NCI-H1048 (cell line): ENCODE measurements around the gene ARL4A.

ENCODE experiments used
- DNase-seq: peaks from one replicate; lab custom pipeline; 2025; lab: John Stamatoyannopoulos, UW

Gene ARL4A

DNA sequence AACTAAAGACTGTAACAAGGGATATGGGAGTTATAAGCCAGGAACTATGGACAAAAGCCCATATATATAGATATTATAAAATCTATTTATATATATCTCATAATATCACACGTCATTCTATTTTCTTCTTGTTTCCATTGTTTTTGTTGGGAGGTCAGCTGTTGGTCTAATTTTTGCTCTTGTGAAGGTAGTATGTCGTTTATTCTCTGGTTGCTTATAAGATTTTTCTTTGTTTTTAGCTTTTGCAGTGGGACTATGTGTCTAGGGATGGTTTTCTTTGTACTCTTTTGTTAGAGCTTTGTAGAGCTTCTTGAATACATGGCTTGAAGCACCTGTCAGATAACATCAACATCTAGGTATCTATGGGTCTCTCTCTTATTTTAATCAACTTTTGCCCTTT is 14.0 kb downstream of the ARL4A start:
- DNase-seq = no peak

DNA sequence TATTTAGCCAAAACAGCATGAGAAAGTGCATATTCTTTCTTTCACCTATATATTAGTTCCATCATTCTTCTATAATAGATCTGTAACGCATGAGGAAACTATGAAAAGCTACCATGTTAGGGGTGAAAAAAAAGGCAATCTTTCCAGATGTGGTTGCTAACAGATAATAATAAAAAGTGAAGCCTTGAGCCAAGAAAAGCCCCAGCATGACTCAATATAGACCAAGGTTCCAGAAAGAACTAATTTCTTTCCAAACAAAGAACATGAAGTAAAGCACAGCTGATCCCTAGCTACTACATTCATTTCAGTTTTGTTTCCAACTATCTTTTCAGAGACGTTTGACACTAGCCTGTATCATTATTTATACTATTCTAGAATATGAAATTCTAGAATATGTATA is 16.4 kb downstream of the ARL4A start:
- no peak for DNase-seq

DNA sequence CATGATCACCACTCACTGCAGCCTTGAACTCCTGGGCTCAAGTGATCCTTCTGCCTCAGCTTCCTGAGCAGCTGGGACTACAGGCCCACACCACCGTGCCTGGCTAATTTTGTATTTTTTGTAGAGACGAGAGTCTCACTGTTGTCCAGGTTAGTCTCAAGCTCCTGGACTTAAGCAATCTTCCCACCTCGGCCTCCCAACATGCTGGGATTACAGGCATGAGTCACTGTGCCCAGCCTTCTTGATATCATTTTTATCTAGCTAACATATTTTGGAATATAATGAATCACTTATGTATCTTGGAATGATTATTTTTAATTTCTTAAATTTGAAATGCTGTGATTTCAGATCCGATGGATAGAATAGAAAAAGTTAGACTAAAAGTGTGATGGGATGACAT is 18.4 kb downstream of the ARL4A start:
- DNase-seq = no peak

DNA sequence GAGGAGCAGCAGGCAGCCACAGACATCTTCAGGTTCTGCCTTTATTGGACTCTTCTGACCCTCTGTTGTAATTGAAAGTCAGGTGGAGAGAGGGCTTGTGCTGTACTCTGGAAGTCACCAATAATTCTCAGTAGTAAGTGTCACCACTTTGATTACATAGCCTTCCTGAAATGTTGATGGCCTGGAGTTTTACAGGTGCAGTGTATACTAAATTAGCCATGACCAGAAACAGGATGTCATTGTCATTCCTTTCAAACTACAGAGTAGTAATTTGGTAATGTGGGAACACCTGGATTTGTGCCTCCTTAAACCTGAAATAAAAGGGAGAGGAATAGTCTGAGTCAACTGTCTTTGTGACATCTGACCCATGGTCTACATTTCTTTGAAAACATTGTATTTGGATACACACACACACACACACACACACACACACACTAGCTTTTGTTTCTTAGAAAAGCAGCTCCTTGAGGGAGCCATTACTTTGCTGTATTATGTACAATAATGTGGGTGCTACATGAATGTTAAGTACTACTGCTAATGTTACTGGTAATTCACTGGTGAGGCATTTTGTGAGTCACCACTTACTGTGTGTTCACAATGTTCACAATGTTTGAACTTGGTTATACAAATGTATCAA is 19.6 kb downstream of the ARL4A start:
- DNase-seq = no peak

DNA sequence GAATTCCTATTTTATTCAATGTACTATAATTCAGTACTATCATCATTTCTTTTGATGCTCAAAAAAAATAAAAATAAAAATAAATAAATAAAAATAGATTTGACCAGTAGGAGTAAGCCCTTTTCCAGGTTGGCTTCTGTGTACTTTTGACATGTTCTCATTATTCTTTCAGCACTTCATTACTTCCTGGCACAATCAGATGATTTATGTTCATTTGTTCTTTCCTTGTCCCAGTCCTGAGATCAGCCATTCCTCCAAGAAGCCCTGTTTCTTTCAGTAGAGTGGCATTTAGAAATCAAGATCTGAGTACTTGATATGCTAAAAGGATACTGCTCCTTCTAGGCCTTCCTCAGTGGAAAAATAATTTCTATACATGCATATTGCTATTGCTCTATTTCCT is 20.9 kb downstream of the ARL4A start:
- DNase-seq = no peak

DNA sequence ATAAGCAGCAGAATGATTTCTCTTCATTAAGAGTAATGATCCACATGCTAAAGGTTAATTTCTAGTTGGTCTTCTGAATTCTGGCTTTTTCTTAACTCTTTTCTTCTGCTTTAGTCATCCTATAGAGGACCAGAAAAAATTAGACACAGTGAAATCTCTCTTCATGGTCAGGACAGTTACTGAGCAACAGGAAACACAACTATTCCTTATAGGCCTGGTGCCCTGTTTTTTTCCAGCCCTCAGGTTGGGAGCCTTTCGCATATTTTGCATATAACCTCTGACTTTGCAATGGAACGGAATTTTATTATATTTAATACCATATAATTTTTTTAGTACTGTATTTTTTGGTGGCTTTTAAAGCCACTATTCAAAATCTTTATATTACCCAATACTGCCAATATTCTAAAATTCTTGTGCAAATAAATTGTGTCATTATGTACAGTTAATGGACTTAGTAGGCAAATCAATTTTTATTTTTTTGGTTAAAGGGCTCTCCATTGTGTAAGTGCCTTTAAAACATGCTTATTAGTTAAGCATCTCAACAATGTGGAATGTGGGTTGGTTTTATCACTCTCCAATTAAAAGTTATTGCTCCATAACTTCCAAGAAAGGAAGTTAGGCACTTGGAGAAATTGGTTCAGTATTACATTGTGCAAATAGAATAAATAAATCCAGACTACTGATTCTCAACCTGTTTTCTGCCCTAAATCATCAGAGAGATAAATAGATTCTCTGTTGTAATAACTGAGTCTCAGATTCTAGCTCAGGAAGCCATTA is 22.5 kb downstream of the ARL4A start:
- DNase-seq = no peak

DNA sequence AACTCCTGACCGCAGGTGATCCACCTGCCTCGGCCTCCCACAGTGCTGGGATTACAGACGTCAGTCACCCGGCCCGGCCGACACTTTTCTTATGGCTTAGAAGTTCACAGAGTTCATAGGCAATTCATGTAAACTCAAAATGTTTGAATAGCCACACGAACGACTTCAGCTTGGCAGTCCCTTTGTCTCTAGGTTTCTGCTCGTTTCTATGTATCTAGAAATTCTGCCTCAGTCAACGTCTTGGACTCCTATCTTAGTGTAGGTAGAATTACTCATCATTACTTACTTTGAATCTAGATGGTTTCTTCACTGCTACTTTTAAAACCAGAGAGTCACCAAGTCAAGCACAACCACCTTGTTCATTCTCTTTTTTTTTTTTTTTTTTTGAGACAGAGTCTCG is 23.7 kb downstream of the ARL4A start:
- no peak for DNase-seq

DNA sequence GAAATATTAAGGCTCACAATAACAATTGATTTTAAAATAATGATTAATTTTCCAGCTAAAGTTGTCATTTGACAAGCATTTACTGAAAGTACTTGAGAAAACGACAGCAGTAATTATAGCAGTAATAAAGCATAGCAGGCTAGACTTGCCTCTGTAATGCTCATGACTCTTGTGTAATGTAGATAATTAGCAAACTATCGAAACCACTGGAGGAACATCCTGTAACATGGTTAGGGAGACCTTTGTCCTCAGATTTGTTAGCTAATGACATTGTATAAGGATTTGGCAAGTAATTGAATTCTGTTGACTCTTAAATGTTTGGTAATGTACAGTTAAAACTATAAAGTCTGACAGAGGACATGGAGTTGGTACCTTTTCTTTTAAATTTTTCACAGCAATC is 24.8 kb downstream of the ARL4A start:
- no peak for DNase-seq

DNA sequence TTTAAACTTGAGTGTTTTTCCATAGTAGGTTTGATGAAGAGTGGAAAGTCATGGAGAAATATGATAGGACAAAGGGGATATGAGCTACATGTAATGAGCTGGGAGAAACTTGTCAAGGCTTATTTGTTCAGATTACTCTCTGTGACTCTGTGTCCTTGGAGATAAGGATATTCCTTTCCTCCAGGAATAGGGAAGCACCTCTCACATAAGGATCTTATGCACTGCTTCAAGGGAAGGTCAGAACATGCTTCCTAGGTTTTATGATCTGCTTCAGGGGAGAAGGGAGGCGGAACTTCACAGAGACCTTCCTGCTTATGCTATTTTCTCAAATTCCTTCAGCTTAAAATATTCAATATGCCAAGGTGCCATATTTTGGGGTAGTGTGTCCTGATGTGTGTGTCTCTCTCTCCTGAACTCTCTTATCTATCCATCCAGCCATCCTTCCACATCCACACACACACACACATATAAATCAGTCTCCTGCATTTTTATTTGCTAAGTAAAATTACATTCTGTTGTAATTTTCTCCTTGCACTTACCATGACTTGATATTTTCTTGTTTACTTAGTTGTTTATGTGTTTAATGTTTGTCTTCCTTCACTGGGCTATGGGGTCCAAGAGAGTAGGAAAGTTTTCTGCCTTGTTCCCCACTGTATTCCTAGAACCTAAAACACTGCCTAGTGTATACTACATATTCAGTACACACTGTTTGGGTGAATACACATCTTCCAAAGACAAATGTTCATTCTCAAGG is 26.4 kb downstream of the ARL4A start:
- no peak for DNase-seq

DNA sequence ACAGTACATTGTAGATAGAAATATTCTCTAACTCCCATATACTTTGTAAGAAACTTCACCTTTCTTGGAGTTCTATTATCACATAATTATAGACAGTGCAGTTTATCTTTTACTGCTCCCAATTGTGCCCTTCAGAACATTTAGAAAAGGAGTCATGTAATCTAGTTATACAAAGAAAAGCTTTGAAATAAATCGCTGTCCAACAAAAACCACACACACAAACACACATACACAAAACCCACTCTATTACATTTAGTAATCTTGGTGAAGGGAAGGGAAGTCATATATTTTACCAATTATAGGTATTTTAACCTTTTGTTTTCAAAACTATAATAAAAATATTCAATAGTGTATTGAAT is 26.9 kb downstream of the ARL4A start:
- no peak for DNase-seq

DNA sequence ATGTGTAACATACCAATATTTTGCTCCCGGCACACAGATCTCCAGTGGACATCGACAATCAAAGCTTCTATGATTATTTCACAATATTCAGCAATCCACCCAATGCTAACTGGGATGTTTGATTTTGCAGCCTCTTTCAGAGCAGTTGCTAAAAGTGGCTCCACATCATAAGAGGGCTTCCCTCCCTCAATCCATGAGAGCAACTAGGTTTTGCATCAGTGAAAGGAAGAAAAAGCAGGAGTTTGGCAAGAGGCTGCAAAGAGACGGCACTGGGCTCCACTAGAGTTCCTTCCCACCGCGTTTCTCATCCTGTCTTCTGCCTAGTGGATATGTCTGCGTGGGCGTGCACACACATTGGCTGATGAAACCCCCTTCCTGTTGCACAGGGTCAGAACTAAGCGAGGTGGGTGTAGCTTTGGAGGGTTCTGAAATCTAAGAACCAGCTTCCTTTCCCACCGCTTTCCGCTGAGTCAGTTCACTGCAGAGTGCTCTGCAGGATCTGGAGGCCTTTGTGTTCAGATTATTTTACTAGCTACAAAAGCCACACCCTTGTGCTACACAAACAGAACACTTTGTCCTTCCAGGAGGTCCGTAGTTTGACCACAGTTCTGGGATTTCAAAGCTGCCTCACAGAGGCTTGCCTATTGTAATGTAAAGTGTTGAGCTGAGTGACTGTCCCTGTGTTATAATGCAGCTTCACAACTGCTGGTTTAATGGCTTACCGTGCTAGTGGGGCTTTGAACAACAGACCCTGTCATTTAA is 28.1 kb downstream of the ARL4A start:
- no peak for DNase-seq

DNA sequence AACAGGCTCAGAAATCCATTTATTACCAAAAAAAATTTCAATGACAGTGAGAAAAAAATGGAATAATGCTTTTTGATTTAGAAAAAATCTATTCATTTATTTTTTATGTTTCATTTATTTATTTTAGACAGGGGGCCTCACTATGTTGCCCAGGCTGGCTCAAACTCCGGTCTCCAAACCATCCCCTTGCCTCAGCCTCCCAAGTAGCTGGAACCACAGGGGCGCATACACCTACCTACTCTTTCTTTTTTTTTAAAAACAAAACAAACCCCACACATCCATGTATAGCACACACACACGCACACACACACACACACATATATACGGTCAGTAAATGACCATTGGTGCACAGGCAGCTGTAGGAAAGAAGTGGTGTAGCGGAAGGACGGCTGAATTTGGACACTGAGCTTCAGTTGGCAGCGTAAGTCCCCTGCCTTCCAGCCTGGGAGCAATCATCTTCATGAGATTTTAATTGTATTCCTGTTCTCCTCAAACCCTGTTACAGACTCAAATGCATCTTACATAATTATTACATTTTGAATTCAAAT is 28.8 kb downstream of the ARL4A start:
- no peak for DNase-seq

DNA sequence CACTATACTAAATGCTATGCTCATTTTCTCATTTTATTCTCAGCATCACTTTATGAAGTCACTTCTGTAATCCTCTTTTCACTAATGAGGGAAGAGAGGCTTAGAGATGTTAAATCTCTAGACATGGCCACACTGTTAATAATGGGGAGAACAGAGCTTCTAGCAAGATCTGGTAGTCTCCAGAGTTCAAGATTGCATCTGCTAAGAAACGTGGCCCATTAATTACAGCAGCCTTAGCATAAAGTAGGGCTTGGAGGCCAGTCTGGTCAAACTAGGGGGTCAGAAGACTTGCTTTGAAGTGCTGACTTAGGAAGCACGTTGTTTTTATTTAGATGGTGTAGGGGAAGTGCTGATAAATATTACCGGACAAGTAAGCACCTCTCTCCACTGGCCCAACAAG is 29.3 kb downstream of the ARL4A start:
- no peak for DNase-seq

DNA sequence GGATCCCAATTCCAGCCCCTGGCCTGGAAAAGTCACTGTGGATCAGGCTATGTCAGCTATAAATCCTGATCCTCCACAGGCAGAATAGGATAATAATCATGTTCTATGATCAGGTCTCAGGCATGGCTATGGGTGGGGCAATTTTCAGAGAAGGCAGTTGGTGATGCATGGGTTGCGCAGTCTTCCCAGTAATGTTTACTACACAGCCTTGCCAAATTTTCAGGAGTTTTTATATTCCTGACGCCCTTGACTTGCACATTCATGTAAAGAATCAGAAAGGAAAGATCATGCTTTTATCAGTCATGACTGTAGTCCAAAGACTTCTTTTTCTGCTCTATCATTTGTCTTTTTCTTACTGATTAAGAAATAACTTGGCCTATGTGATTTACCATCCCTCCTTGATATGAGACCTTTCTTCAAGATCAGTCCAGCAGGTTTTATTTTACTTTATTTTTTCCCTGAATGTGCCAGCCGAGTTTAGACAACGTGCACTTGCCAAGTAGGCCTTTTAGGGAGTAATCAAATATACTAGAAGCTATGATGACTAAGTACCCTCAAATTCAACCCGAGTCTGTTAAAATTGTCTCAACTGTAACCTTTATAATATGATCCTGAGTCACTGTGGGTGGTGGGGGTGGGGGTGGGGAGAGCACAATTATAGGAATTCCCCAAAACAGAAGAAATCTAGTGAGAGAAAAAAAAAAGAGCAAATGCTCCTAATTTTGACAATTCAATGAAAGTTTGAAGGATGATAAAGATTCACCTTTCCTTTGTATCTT is 31.9 kb downstream of the ARL4A start:
- no peak for DNase-seq

DNA sequence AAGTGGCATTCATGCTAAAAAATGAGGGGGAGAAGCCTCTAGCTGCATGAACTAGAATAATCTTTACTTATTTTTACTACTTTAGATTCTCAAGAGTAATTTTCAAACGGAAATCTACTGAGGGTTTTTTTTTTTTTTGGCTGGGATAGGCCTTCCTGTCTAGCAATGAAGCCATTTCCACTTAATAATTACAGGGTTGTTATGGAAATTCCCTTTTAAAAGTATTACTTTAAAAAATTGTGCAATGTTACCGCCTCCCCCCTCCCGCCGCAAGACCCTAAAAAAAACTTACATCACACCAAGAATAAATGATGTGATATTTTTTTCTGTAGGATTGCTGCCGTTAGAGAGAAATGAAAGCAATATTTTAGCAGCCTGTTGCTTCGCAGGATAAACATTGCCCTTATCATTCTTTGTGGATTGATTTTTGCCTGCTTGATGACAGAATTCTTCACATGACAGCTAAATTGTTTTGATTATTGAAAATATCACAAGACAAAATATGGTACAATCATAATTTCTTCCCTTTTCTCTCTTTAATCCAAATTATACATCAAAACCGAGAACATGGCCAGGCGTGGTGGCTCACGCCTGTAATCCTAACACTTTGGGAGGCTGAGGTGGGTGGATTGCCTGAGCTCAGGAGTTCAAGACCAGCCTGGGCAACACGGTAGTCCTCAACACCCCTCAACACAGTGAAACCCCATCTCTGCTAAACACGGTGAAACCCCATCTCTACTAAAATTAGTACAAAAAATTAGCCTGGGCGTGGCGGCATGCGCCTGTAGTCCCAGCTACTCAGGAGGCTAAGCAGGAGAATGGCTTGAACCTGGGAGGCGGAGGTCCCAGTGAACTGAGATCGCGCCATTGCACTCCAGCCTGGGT is 32.8 kb downstream of the ARL4A start:
- DNase-seq = no peak

DNA sequence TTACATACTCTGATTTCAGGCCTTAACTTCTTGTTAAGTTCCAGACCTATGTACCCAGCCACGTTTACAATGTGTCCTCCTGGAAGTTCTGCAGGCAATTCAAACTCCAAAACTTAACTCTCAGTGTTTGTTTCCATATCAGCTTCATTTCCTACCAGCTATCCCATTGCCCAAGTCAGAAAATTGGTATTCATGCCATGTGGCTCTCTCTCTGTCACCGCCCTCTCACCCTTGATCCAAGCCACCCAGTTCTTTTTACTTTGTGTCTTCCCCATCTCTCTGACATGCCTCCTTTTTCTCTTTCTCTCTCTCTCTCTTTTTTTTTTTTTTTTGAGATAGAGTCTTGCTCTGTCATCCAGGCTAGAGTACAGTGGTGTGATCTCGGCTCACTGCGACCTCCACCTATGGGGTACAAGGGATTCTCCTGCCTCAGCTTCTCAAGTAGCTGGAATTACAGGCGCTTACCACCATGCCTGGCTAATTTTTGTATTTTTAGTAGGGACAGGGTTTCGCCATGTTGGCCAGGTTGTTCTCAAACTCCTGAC is 33.9 kb downstream of the ARL4A start:
- DNase-seq = no peak

DNA sequence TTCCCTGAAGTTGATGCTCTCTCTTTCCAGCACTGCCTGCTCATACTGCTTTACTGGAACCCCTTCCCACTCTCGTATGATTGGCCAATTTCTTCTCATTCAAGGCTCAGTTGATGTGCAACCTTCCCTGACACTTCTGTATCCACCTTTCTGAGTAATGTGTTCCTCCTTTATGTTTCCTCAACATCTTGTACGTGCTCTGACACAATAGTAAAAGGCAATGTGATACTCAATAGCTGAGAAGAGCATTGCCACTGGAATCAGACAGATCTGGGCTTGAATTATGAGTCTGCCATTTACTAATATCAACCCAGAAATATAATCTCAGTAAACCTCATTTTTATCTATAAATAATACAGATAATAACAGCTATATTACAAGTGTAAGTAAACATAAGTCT is 34.7 kb downstream of the ARL4A start:
- no peak for DNase-seq

DNA sequence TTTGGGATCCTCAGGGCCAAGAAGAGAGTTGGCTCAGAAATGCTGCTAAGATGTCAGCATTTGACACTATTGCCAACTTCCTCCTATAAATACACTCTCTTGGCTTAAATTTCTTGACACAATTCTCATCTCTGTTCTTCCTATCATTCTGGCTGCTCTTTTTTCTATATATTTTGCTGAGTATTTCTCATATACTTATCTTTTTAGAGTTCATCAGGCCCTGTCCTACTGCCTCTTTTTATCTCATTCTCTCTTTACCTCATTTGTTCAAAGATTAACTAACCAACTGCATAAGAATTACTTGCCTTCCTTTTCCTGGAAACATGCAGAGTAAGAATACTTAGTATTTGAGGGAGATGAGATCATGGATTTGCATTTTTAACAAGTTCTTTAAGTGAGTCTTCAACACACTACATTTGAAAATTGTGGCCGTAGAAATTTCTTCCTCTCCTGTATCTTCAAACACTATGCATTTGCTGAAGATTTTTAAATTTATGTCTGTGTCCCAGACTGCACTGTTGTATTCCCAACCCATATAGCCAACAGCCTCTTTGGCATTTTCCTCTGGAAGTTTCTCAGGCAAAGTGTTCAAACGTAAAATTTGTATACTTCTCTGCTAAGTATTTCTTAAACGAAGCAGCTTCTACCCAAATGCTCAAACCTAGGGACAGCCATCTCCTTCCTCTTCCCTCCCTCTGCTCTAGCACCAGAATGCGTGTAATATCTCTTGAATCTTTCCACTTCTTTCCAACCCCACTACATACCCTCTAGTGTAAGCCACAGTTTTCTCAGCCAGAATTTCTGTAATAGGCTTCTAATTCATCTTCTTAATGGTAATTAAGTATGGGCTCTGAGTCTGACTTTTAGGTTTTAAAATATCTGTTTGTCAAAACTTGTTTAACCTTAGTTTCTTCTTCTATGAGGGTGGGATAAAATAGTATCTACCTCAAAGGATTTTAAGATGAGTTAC is 35.5 kb downstream of the ARL4A start:
- no peak for DNase-seq
